Esophagus muscularis mucosa (tissue), 4 donors: ENCODE results near the gene CDC16. TPM values are rescaled to one million over a fixed set of nuclear protein-coding genes. Genes with fewer than 3 reads are reported as not detected.
"Not testable (repeated sequence)": the region's sequence is repeated elsewhere in the genome, so short reads cannot be mapped to it uniquely, and the experiment has no call there.

Experiments
- DNase-seq: peaks from one replicate; pipeline ENCODE4 v3.0.0-alpha.2; 2017; ENCODE audit errors: extremely low spot score
- H3K27ac ChIP-seq, 4 donors: fragments of 200-600 bp; sonication (generic); replicated peaks in 1 of 4; 1 replicate in 3 of 4; 2 replicates in 1 of 4; pipeline ENCODE4 v1.5.1; 2016 to 2019; ENCODE audit warnings: mild to moderate bottlenecking in 1 of 4
- H3K27me3 ChIP-seq, 4 donors: fragments of 200-600 bp; sonication (generic); one replicate each; pipeline versions ENCODE4 v1.5.1 to v1.6.0; 2016 to 2019
- H3K36me3 ChIP-seq, 4 donors: fragments of 200-600 bp; sonication (generic); one replicate each; pipeline ENCODE4 v1.5.1; 2016 to 2019
- H3K4me1 ChIP-seq, 4 donors: fragments of 200-600 bp; sonication (generic); one replicate each; pipeline ENCODE4 v1.5.1; 2016 to 2019
- H3K4me3 ChIP-seq, 4 donors: fragments of 200-600 bp; sonication (generic); 1 replicate in 2 of 4; 2 replicates in 2 of 4; pipeline ENCODE4 v1.5.1; 2016 to 2019; ENCODE audit warnings: mild to moderate bottlenecking in 4 of 4, moderate library complexity in 1 of 4
- H3K9me3 ChIP-seq, 4 donors: fragments of 200-600 bp; sonication (generic); 1 replicate in 3 of 4; 2 replicates in 1 of 4; pipeline ENCODE4 v1.5.1; 2016 to 2019
- CTCF ChIP-seq, 3 experiments: fragments of 200-600 bp in 2 of 3; fragments of 450-650 bp in 1 of 3; sonication (generic) in 2 of 3; IDR thresholded peaks; one replicate each; pipeline ENCODE4 v1.5.1; 2017 to 2019; ENCODE audit warnings: antibody characterized with exemption in 3 of 3, mild to moderate bottlenecking in 2 of 3, moderate library complexity in 1 of 3
- EP300 ChIP-seq: sonication (generic); formaldehyde crosslinking; IDR thresholded peaks from one replicate; pipeline ENCODE4 v1.6.1; 2017; ENCODE audit warnings: antibody characterized with exemption
- POLR2A ChIP-seq: fragments of 450-650 bp; IDR thresholded peaks from one replicate; pipeline ENCODE4 v1.6.1; 2017; ENCODE audit warnings: antibody characterized with exemption, moderate library complexity, mild to moderate bottlenecking, low read depth
- POLR2AphosphoS5 ChIP-seq, 2 donors: sonication (generic); formaldehyde crosslinking; IDR thresholded peaks; one replicate each; pipeline ENCODE4 v1.6.1; 2017; ENCODE audit warnings: antibody characterized with exemption in 2 of 2
- WGBS: methylation state at CpG from one replicate; pipeline ENCODE4 v1.1.5; 2018; 5-methylcytosine and 5-hydroxymethylcytosine counted together
- intact Hi-C: fragments of 100-400 bp; cut with DNase I; formaldehyde crosslinking; loops from one replicate; pipeline ENCODE4 v1.15.1; 2023
- total RNA-seq, 4 donors: library from RNA; depleted of rRNA; stranded (reverse); fragments of >200 nt; gene quantifications; one replicate each; pipeline versions ENCODE4 v1.1.0 to v1.2.1, GENCODE V29; 2016

The CDC16 gene
- total RNA-seq, 4 donors from 2014 or later, result 33.0 to 55.6 (median 42.5) TPM

- peaks cover 86 to 100% (median 95%) of the 10 kb centered on the region in 4 donors for H3K36me3 ChIP-seq
- H3K4me3 ChIP-seq, result no peak overlapping the region
- TF ChIP-seq CTCF (IDR thresholded peaks at IDR 0.05) (no peak), POLR2AphosphoS5 (IDR thresholded peaks at IDR 0.05) (no peak), POLR2A (no peak), EP300 (no peak)
- no peaks in the 10 kb centered on the region for H3K27me3 ChIP-seq
- no peaks in the 10 kb centered on the region for H3K4me1 ChIP-seq
- no peak for DNase-seq
- WGBS, result 87% methylated on average over 5 of the region's 5 CpGs
- intact Hi-C loops, result no loop called here
- no peak overlapping the region for H3K27ac ChIP-seq
- H3K9me3 ChIP-seq, result no peaks in the 10 kb centered on the region
These were observed 9.9 kb downstream of the CDC16 start for GRCh38 chr13:114244637-114245036.

GRCh38 chr13:114248011-114248410 lies 13.3 kb downstream of the CDC16 start:
- WGBS, result 82% methylated on average over 3 of the region's 3 CpGs
- Histone ChIP-seq H3K4me3 (no peak overlapping the region), H3K9me3 (no peaks in the 10 kb centered on the region), H3K36me3 (peaks cover 78 to 100% (median 97%) of the 10 kb centered on the region in 4 donors), H3K4me1 (no peaks in the 10 kb centered on the region), H3K27ac (no peak overlapping the region), H3K27me3 (no peaks in the 10 kb centered on the region)
- no peak for TF ChIP-seq POLR2AphosphoS5 (IDR thresholded peaks at IDR 0.05)
- no peak for TF ChIP-seq CTCF (IDR thresholded peaks at IDR 0.05)
- no peak for TF ChIP-seq EP300
- no peak for TF ChIP-seq POLR2A
- no peak for DNase-seq
- intact Hi-C loops, result no loop called here

- no peak overlapping the region for H3K27ac ChIP-seq
- intact Hi-C loops, result no loop called here
- no peak for TF ChIP-seq POLR2A
- TF ChIP-seq EP300, result no peak
- TF ChIP-seq CTCF (IDR thresholded peaks at IDR 0.05), result no peak
- no peak for TF ChIP-seq POLR2AphosphoS5 (IDR thresholded peaks at IDR 0.05)
- H3K4me1 ChIP-seq, result no peaks in the 10 kb centered on the region
- no peaks in the 10 kb centered on the region for H3K27me3 ChIP-seq
- H3K9me3 ChIP-seq, result no peaks in the 10 kb centered on the region
- WGBS, result 93% methylated on average over 7 of the region's 7 CpGs
- peaks cover 72 to 100% (median 96%) of the 10 kb centered on the region in 4 donors for H3K36me3 ChIP-seq
- H3K4me3 ChIP-seq, result no peak overlapping the region
- no peak for DNase-seq
These were observed 14.4 kb downstream of the CDC16 start for GRCh38 chr13:114249077-114249476.

GRCh38 chr13:114251639-114252440 lies 17.1 kb downstream of the CDC16 start:
- WGBS, result 92% methylated on average over 1 of the region's 1 CpG
- H3K4me3 ChIP-seq, H3K27me3 ChIP-seq, intact Hi-C loops, H3K27ac ChIP-seq, H3K9me3 ChIP-seq, DNase-seq, H3K4me1 ChIP-seq: not testable (repeated sequence)
- peaks cover 59 to 99% (median 90%) of the 10 kb centered on the region in 4 donors for H3K36me3 ChIP-seq

- no peak for TF ChIP-seq POLR2A
- H3K27me3 ChIP-seq, result no peaks in the 10 kb centered on the region
- no peak overlapping the region for H3K27ac ChIP-seq
- H3K36me3 ChIP-seq, result peaks cover 59 to 99% (median 90%) of the 10 kb centered on the region in 4 donors
- H3K4me3 ChIP-seq, result no peak overlapping the region
- intact Hi-C loops, result no loop called here
- H3K4me1 ChIP-seq, result no peaks in the 10 kb centered on the region
- 76% methylated on average over 1 of the region's 1 CpG for WGBS
- no peaks in the 10 kb centered on the region for H3K9me3 ChIP-seq
- DNase-seq, result peak; percentile 24
These were observed 21.9 kb downstream of the CDC16 start for GRCh38 chr13:114256547-114256946.

- Histone ChIP-seq H3K27me3 (no peaks in the 10 kb centered on the region), H3K4me3 (no peak overlapping the region), H3K36me3 (peaks cover 54 to 99% (median 87%) of the 10 kb centered on the region in 4 donors), H3K9me3 (no peaks in the 10 kb centered on the region), H3K4me1 (no peaks in the 10 kb centered on the region), H3K27ac (no peak overlapping the region)
- TF ChIP-seq EP300, result no peak
- no peak for TF ChIP-seq POLR2A
- no peak for TF ChIP-seq CTCF (IDR thresholded peaks at IDR 0.05)
- TF ChIP-seq POLR2AphosphoS5 (IDR thresholded peaks at IDR 0.05), result no peak
- 91% methylated on average over 4 of the region's 4 CpGs for WGBS
- intact Hi-C loops, result no loop called here
- peak; percentile 12 for DNase-seq
These were observed 22.3 kb downstream of the CDC16 start for GRCh38 chr13:114257014-114257413.
